Neuron (in vitro differentiated cells): Measurements from ENCODE around the gene GALNT16.
"Not testable (repeated sequence)": the region's sequence is repeated elsewhere in the genome, so short reads cannot be mapped to it uniquely, and the experiment has no call there.

Source experiments
- H2AFZ ChIP-seq: one replicate; pipeline ENCODE4 v1.6.1; 2013; ENCODE audit warnings: low read depth, mild to moderate bottlenecking, inconsistent platforms, low read length, moderate library complexity
- H3K27me3 ChIP-seq: one replicate; pipeline ENCODE4 v1.6.1; 2013; ENCODE audit warnings: low read length; ENCODE audit not compliant: insufficient read depth
- H3K36me3 ChIP-seq: one replicate; pipeline ENCODE4 v1.6.1; 2013; ENCODE audit warnings: low read length; ENCODE audit not compliant: insufficient read depth
- H3K4me1 ChIP-seq: one replicate; pipeline ENCODE4 v1.6.1; 2013; ENCODE audit warnings: low read length; ENCODE audit not compliant: insufficient read depth
- H3K4me3 ChIP-seq: 2 replicates; pipeline ENCODE4 v1.5.1; 2013; ENCODE audit warnings: mild to moderate bottlenecking, low read length, moderate library complexity
- H3K9me3 ChIP-seq: one replicate; pipeline ENCODE4 v1.6.1; 2013; ENCODE audit warnings: low read length

GALNT16 gene

DNA sequence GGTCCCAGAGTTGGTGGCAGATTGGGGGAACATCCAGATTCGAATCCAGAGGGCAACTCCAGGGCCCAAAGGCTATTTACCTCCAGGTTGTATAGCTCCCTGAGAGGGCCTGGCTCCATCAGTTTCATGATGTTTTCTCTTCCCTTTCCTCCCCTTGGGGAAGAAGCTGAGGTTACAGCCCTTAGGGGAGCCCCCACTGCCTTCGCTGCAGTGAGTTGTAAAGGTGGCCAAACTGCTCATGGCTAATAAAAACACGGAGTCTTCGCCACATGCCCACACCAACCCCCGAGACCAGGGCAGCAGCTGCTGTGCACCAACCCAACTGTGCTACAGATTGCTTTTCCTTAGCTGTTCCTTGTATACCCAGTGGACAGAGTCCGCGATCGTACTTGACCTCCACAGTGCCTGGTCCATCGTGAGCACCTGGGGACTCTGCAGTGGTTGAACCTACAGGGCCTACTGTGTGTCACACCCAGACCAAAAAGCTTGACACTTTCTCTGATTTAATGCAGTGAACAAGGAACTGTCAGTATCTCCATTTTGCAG is 20.9 kb downstream of the GALNT16 start:
- Histone ChIP-seq H2AFZ (no peak overlapping the region), H3K9me3 (peaks cover 3% of the 10 kb centered on the region), H3K4me1 (peaks cover 4% of the 10 kb centered on the region), H3K4me3 (no peak overlapping the region), H3K27me3 (no peaks in the 10 kb centered on the region), H3K36me3 (no peaks in the 10 kb centered on the region)

DNA sequence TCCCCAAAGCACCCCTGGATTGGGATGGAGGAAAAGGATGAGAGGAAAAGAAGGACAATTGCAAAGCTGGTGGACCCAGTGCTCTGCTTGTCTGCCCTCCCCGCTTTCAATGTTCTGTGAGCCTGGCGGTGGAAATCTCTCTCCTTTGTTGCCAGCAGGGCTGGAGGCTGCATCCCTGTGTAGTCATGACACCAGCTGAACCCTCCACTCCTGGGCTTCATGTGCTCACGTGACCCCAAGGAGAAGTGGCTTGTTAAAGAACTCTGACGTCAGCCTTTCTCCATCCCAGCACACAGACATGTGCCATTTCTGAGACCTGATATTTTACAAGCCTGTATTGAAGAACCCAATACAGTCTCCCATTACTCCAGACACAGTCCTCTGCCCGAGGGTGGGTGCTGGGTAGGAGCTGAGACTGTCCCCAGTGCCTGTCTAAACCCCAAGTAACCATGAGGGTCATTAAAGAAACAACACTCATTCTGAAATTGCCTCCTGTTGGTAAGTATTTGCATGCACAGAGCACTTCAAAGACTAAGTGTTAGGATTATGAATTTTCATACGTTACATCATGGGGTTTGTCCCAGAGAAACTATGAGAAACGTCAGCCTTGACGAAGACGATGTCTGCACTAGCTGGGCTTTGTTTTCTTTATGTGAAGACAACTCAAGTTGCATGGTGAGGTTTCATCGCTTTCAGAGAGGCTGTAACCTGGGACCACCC is 21.7 kb downstream of the GALNT16 start:
- Histone ChIP-seq H3K4me1 (peaks cover 4% of the 10 kb centered on the region), H3K9me3 (peaks cover 3% of the 10 kb centered on the region), H3K27me3 (no peaks in the 10 kb centered on the region), H2AFZ (no peak overlapping the region), H3K36me3 (no peaks in the 10 kb centered on the region), H3K4me3 (no peak overlapping the region)

GRCh38 chr14:69282448-69282847 is 22.5 kb downstream of the GALNT16 start:
- Histone ChIP-seq H3K4me3 (no peak overlapping the region), H3K9me3 (no peaks in the 10 kb centered on the region), H3K27me3 (no peaks in the 10 kb centered on the region), H3K4me1 (peaks cover 10% of the 10 kb centered on the region), H2AFZ (no peak overlapping the region), H3K36me3 (no peaks in the 10 kb centered on the region)

- Histone ChIP-seq H3K27me3 (no peaks in the 10 kb centered on the region), H3K4me3 (no peak overlapping the region), H3K36me3 (no peaks in the 10 kb centered on the region), H3K9me3 (no peaks in the 10 kb centered on the region), H2AFZ (no peak overlapping the region), H3K4me1 (peaks cover 19% of the 10 kb centered on the region)
These were observed 24.2 kb downstream of the GALNT16 start for GRCh38 chr14:69284170-69284569.

- Histone ChIP-seq H3K4me3 (no peak overlapping the region), H3K4me1 (peaks cover 23% of the 10 kb centered on the region), H3K9me3 (no peaks in the 10 kb centered on the region), H3K36me3 (no peaks in the 10 kb centered on the region), H2AFZ (no peak overlapping the region), H3K27me3 (no peaks in the 10 kb centered on the region)
These were observed 25.8 kb downstream of the GALNT16 start for GRCh38 chr14:69285661-69286255.

GRCh38 chr14:69287098-69288010 is 27.4 kb downstream of the GALNT16 start:
- no peaks in the 10 kb centered on the region for H3K9me3 ChIP-seq
- no peak overlapping the region for H2AFZ ChIP-seq
- peaks cover 19% of the 10 kb centered on the region for H3K4me1 ChIP-seq
- no peaks in the 10 kb centered on the region for H3K36me3 ChIP-seq
- H3K27me3 ChIP-seq = no peaks in the 10 kb centered on the region
- no peak overlapping the region for H3K4me3 ChIP-seq

GRCh38 chr14:69288011-69288771 is 28.2 kb downstream of the GALNT16 start:
- H3K4me1 ChIP-seq = peaks cover 19% of the 10 kb centered on the region
- no peaks in the 10 kb centered on the region for H3K9me3 ChIP-seq
- no peaks in the 10 kb centered on the region for H3K36me3 ChIP-seq
- H3K4me3 ChIP-seq = no peak overlapping the region
- no peak overlapping the region for H2AFZ ChIP-seq
- H3K27me3 ChIP-seq = no peaks in the 10 kb centered on the region

DNA sequence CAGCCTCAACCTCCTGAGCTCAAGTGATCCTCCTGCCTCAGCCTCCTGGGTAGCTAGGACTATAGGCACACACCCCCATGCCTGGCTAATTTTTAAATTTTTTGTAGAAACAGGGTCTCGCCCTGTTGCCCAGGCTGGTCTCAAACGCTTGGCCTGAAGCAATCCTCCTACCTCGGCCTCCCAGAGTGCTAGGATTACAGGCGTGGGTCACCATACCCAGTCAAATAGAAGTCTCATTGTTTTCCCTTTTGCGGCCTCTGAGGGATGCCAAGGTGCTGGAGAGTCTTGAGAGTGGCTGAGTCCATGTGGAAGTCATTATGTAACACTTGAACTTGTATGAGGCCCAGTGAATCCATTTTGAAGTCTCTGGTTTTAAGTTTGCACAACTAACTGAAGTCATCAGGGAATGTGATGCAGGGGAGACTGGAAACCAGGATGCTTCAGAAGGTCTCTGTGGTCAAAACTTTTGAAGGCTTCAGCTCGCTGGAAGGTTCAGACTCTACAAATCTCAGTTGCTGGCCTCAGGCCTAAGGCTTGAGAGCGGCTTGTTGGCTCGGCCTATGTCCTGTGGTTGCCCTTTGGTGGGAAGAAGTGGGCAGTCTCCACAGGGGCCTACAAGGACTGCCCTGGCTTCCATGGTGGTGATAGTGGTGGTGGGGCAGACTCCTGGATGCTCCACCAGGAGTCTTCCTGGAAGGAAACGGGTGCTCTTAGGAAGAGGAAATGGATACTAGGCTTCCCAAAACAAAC is 29.2 kb downstream of the GALNT16 start:
- H3K27me3 ChIP-seq = no peaks in the 10 kb centered on the region
- peaks cover 19% of the 10 kb centered on the region for H3K4me1 ChIP-seq
- no peak overlapping the region for H3K4me3 ChIP-seq
- H2AFZ ChIP-seq = no peak overlapping the region
- no peaks in the 10 kb centered on the region for H3K36me3 ChIP-seq
- no peaks in the 10 kb centered on the region for H3K9me3 ChIP-seq

DNA sequence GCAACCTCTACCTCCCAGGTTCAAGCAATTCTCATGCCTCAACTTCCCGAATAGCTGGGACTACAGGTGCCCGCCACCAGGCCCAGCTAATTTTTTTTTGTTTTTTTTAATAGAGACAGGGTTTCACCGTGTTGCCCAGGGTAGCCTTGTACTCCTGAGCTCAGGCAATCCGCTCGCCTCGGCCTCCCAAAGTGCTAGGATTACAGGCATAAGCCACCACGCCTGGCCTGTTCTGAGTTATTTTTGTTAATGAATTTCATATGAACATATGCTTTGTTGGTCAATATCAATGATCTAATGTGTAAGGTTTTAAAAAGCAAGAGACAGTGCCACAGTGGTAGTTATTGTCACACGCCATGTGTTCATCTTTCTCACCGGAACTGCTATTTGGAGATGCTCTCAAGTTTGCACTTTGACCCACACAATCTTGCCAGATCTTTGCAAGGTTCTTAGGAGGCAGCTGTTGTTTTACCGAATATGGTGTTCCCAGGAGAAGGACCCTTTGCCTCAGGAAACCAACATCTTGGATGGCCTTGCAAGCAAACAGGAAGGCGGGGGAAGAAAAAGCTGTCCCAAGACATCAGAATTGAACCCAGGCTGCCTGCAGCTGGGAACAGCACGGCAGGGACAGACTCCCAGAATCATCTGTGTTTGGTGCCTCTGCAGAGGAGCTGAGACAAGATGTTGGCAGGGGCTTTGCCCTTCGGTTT is 30.0 kb downstream of the GALNT16 start:
- Histone ChIP-seq H3K27me3 (no peaks in the 10 kb centered on the region), H3K4me1 (peaks cover 19% of the 10 kb centered on the region), H3K9me3 (no peaks in the 10 kb centered on the region), H2AFZ (no peak overlapping the region), H3K4me3 (no peak overlapping the region), H3K36me3 (no peaks in the 10 kb centered on the region)

- not testable (repeated sequence) for H3K9me3 ChIP-seq, H2AFZ ChIP-seq, H3K27me3 ChIP-seq, H3K36me3 ChIP-seq, H3K4me3 ChIP-seq
- peaks cover 19% of the 10 kb centered on the region for H3K4me1 ChIP-seq
These were observed 30.9 kb downstream of the GALNT16 start for GRCh38 chr14:69290881-69291280.

- Histone ChIP-seq H3K36me3 (no peaks in the 10 kb centered on the region), H3K4me1 (peaks cover 19% of the 10 kb centered on the region), H3K9me3 (no peaks in the 10 kb centered on the region), H3K27me3 (no peaks in the 10 kb centered on the region), H2AFZ (no peak overlapping the region), H3K4me3 (no peak overlapping the region)
These were observed 31.4 kb downstream of the GALNT16 start for GRCh38 chr14:69291396-69291795.
